Activated naive CD4-positive, alpha-beta T cell treated with anti-CD3 and anti-CD28 coated beads, Interleukin-2, amount 10 ng/mL, durations not matched to agents 7 days and 5 days (primary cell): ENCODE data around the gene TSPY4.
"Not testable (repeated sequence)": the region's sequence is repeated elsewhere in the genome, so short reads cannot be mapped to it uniquely, and the experiment has no call there.

Source experiments
- CTCF ChIA-PET: fragments of 350-600 bp; sonication (Branson Sonifier 250); formaldehyde crosslinking; loops from one replicate; lab custom pipeline; 2021; ENCODE audit warnings: antibody characterized with exemption; lab: Charles Lee
- DNase-seq: peaks from one replicate; pipeline ENCODE4 v3.0.0-alpha.2; 2020
- H3K27ac Mint-ChIP-seq: one replicate; pipeline ENCODE4 v1.8.0; 2021; ENCODE audit warnings: mild to moderate bottlenecking, moderate library complexity, mixed read lengths
- H3K27me3 Mint-ChIP-seq: one replicate; pipeline ENCODE4 v1.8.0; 2021; ENCODE audit warnings: mild to moderate bottlenecking, mixed read lengths
- H3K36me3 Mint-ChIP-seq: one replicate; pipeline ENCODE4 v1.8.0; 2021; ENCODE audit warnings: mixed read lengths
- H3K4me1 Mint-ChIP-seq: one replicate; pipeline ENCODE4 v1.8.0; 2021; ENCODE audit warnings: mixed read lengths
- H3K4me3 Mint-ChIP-seq: one replicate; pipeline ENCODE4 v1.8.0; 2021; ENCODE audit warnings: mild to moderate bottlenecking, moderate library complexity, mixed read lengths
- H3K9me3 Mint-ChIP-seq: one replicate; pipeline ENCODE4 v1.8.0; 2021; ENCODE audit warnings: mixed read lengths

Gene TSPY4, protein sequence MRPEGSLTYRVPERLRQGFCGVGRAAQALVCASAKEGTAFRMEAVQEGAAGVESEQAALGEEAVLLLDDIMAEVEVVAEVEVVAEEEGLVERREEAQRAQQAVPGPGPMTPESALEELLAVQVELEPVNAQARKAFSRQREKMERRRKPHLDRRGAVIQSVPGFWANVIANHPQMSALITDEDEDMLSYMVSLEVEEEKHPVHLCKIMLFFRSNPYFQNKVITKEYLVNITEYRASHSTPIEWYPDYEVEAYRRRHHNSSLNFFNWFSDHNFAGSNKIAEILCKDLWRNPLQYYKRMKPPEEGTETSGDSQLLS

DNA sequence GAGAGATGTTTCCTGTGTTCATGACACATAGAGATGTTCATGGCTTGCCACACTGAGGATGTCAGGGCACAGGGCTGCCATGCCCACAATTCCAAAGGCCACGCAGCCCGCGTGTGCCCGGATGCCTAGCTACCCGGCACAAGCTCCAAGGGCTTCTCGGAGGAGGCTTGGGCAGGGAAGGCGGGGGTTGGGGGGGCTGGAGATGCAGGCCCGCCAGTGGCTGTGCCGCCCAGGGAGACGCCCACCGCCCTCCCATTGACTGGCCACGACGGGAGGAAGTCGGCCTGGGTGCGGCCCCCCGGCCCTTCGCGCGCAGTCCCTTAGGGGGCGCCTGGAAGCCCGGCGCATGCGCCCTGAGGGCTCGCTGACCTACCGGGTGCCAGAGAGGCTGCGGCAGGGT is at the start of gene TSPY4:
TSPY4 (plus strand) TSS at position 301 of the 400 bp plus-strand sequence; CDS start at position 347, 46 bp downstream.
- CTCF ChIA-PET, result not testable (repeated sequence)

DNA sequence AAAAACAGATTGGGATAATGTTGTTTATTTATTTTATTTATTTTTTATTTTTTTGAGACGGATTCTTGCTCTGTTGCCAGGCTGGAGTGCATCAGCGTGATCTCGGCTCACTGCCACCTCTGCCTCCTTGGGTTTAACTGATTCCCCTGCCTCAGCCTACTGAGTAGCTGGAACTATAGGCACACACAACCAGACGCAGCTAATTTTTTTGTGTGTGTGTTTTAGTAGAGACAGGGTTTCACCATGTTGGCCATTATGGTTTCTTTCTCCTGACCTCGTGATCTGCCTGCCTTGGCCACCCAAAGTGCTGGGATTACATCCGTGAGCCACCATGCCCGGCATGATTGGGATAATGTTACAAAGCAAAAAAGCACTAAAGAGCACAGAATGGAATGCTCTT is 16.3 kb upstream of the TSPY4 start:
- Mint-ChIP-seq H3K9me3 (no peaks in the 10 kb centered on the region), H3K4me3 (no peak overlapping the region), H3K27ac (no peak overlapping the region), H3K4me1 (no peaks in the 10 kb centered on the region), H3K36me3 (no peaks in the 10 kb centered on the region), H3K27me3 (no peaks in the 10 kb centered on the region)
- CTCF ChIA-PET, result no interaction called here
- no peak for DNase-seq

More for the DNA sequence above, at the start of gene TSPY4:
- DNase-seq, H3K36me3 Mint-ChIP-seq, H3K4me1 Mint-ChIP-seq, H3K9me3 Mint-ChIP-seq, H3K27ac Mint-ChIP-seq, H3K4me3 Mint-ChIP-seq, H3K27me3 Mint-ChIP-seq: not testable (repeated sequence)

DNA sequence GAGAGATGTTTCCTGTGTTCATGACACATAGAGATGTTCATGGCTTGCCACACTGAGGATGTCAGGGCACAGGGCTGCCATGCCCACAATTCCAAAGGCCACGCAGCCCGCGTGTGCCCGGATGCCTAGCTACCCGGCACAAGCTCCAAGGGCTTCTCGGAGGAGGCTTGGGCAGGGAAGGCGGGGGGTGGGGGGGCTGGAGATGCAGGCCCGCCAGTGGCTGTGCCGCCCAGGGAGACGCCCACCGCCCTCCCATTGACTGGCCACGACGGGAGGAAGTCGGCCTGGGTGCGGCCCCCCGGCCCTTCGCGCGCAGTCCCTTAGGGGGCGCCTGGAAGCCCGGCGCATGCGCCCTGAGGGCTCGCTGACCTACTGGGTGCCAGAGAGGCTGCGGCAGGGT is 20.2 kb downstream of the TSPY4 start, which contains the start of gene TSPY8:
TSPY8 (plus strand) TSS at position 301 of the 400 bp plus-strand sequence; CDS start at position 347, 46 bp downstream.
- H3K4me1 Mint-ChIP-seq, CTCF ChIA-PET, H3K36me3 Mint-ChIP-seq: not testable (repeated sequence)

More for the DNA sequence above, 20.2 kb downstream of the TSPY4 start, which contains the start of gene TSPY8:
- not testable (repeated sequence) for H3K27me3 Mint-ChIP-seq, H3K4me3 Mint-ChIP-seq, DNase-seq, H3K27ac Mint-ChIP-seq, H3K9me3 Mint-ChIP-seq
